Measurements from ENCODE around the gene CCDC192.

DNA sequence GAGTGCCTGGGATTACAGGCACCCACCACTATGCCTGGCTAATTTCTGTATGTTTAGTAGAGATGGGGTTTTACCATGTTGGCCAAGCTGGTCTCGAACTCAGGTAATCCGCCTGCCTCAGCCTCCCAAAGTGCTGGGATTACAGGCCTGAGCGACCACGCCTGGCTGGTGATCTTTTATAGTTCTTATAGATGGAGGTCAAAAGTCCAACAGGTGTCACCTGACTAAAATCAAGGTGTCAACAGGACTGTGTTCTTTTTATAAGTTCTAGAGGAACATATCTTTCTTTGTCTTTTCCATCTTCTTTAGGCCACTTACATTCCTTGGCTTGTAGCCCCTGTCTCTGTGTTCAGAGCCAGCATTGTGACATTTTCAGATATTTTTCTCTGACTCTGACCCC, 224.9 kb downstream of the CCDC192 start:
- TF ChIP-seq, protein P1, sequence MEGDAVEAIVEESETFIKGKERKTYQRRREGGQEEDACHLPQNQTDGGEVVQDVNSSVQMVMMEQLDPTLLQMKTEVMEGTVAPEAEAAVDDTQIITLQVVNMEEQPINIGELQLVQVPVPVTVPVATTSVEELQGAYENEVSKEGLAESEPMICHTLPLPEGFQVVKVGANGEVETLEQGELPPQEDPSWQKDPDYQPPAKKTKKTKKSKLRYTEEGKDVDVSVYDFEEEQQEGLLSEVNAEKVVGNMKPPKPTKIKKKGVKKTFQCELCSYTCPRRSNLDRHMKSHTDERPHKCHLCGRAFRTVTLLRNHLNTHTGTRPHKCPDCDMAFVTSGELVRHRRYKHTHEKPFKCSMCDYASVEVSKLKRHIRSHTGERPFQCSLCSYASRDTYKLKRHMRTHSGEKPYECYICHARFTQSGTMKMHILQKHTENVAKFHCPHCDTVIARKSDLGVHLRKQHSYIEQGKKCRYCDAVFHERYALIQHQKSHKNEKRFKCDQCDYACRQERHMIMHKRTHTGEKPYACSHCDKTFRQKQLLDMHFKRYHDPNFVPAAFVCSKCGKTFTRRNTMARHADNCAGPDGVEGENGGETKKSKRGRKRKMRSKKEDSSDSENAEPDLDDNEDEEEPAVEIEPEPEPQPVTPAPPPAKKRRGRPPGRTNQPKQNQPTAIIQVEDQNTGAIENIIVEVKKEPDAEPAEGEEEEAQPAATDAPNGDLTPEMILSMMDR (IDR thresholded peaks at IDR 0.05) = no peak
- no peak for TF ChIP-seq ZFX (IDR thresholded peaks at IDR 0.05; ENCODE audit: borderline replicate concordance)
